Astrocyte (in vitro differentiated cells and primary cell): ENCODE data around the gene FGF2. TPM values are rescaled to one million over a fixed set of nuclear protein-coding genes. Genes with fewer than 3 reads are reported as not detected.

Experiments used
- DNase-seq: peaks from one replicate; pipeline ENCODE4 v3.0.0-alpha.2; 2010; ENCODE audit warnings: low read depth
- FAIRE-seq: peaks from 2 replicates; lab custom pipeline; 2011; peaks lifted over from hg19 to GRCh38; lab: Jason Lieb, UNC
- H2AFZ ChIP-seq: 2 replicates; pipeline ENCODE4 v1.6.0; 2012; ENCODE audit warnings: low read depth, low read length, inconsistent platforms
- H3K27ac ChIP-seq: 2 replicates; pipeline ENCODE4 v1.5.1; 2011; ENCODE audit warnings: low read depth, low read length, inconsistent platforms
- H3K27me3 ChIP-seq: 2 replicates; pipeline ENCODE4 v1.6.0; 2011; ENCODE audit warnings: low read length, inconsistent platforms; ENCODE audit not compliant: insufficient read depth
- H3K36me3 ChIP-seq: 2 replicates; pipeline ENCODE4 v1.5.1; 2011; ENCODE audit warnings: low read length, inconsistent platforms; ENCODE audit not compliant: insufficient read depth
- H3K4me1 ChIP-seq: 2 replicates; pipeline ENCODE4 v1.5.1; 2011; ENCODE audit warnings: low read length, inconsistent platforms; ENCODE audit not compliant: insufficient read depth
- H3K4me2 ChIP-seq: 2 replicates; pipeline ENCODE4 v1.6.0; 2012; ENCODE audit warnings: low read length, inconsistent platforms
- H3K4me3 ChIP-seq: 2 replicates; pipeline ENCODE4 v1.5.1; 2011; ENCODE audit warnings: low read depth, mild to moderate bottlenecking, low read length, inconsistent platforms; ENCODE audit not compliant: insufficient read depth
- H3K79me2 ChIP-seq: 2 replicates; pipeline ENCODE4 v1.6.0; 2012; ENCODE audit warnings: mild to moderate bottlenecking, low read length, inconsistent platforms; ENCODE audit not compliant: insufficient read depth
- H3K9ac ChIP-seq: 2 replicates; pipeline ENCODE4 v1.6.0; 2012; ENCODE audit warnings: mild to moderate bottlenecking, low read length, inconsistent platforms
- H3K9me3 ChIP-seq: 2 replicates; pipeline ENCODE4 v1.5.1; 2012; ENCODE audit warnings: low read depth, mild to moderate bottlenecking, low read length, inconsistent platforms; ENCODE audit not compliant: insufficient read depth
- H4K20me1 ChIP-seq: 2 replicates; pipeline ENCODE4 v1.6.0; 2012; ENCODE audit warnings: low read length, inconsistent platforms; ENCODE audit not compliant: insufficient read depth
- H3K27ac Mint-ChIP-seq: one replicate; pipeline ENCODE4 v1.8.0; 2021; ENCODE audit warnings: mild to moderate bottlenecking, mixed read lengths; ENCODE audit not compliant: unreplicated experiment
- H3K27me3 Mint-ChIP-seq: one replicate; pipeline ENCODE4 v1.8.0; 2021; ENCODE audit warnings: low read depth, mixed read lengths; ENCODE audit not compliant: unreplicated experiment
- H3K36me3 Mint-ChIP-seq: one replicate; pipeline ENCODE4 v1.8.0; 2021; ENCODE audit warnings: low read depth, mixed read lengths; ENCODE audit not compliant: unreplicated experiment
- H3K4me1 Mint-ChIP-seq: one replicate; pipeline ENCODE4 v1.8.0; 2021; ENCODE audit warnings: low read depth, mixed read lengths; ENCODE audit not compliant: unreplicated experiment
- H3K4me3 Mint-ChIP-seq: one replicate; pipeline ENCODE4 v1.8.0; 2021; ENCODE audit warnings: mild to moderate bottlenecking, moderate library complexity, mixed read lengths; ENCODE audit not compliant: unreplicated experiment
- H3K9me3 Mint-ChIP-seq: one replicate; pipeline ENCODE4 v1.8.0; 2021; ENCODE audit warnings: mild to moderate bottlenecking, mixed read lengths; ENCODE audit not compliant: unreplicated experiment
- EZH2 ChIP-seq: IDR thresholded peaks from 2 replicates; pipeline ENCODE4 v1.6.1; 2012; ENCODE audit warnings: mild to moderate bottlenecking, low read length, inconsistent platforms; ENCODE audit not compliant: insufficient read depth
- total RNA-seq: library from RNA; stranded (reverse); gene quantifications from 2 replicates; pipeline ENCODE4 v1.2.1, GENCODE V29; 2021
- TF ChIP-seq, protein P1 (sequence below): IDR thresholded peaks from 2 replicates; pipeline ENCODE4 v1.5.1; 2011; ENCODE audit warnings: low read depth, mild to moderate bottlenecking, inconsistent platforms, low read length, moderate library complexity; ENCODE audit not compliant: insufficient read depth

The FGF2 gene
- total RNA-seq, 1 donor from 2014 or later, result 38.4 TPM

DNA sequence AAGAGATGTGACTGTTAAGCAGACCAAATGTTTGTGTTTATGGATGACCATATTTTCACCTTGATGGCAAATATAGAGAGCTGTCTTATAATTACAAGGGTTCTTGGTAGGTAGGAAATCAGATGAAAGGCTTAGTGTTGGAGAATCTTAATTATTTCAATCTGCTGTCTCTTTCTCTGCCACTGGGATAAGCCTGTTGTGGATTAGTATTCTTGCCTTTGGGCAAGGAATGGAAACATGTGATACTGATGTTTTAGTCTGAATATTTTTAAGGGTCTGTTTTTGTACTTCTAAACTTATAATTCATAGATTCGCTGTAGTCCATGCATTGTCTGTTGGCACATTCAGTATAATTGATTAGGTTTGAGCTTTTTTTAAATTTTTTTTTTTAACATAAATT, 119.5 kb downstream of the FGF2 start:
- H3K27ac Mint-ChIP-seq, result no peak overlapping the region
- no peak overlapping the region for H3K4me3 ChIP-seq

More for the DNA sequence above, 119.5 kb downstream of the FGF2 start:
- no peaks in the 10 kb centered on the region for H3K27me3 ChIP-seq
- FAIRE-seq (no peak), DNase-seq (no peak)
- no peaks in the 10 kb centered on the region for H4K20me1 ChIP-seq
- no peaks in the 10 kb centered on the region for H3K4me1 ChIP-seq
- no peak overlapping the region for H3K4me3 Mint-ChIP-seq
- no peak overlapping the region for H3K9ac ChIP-seq
- H3K4me2 ChIP-seq, result no peak overlapping the region
- TF ChIP-seq, protein P1, sequence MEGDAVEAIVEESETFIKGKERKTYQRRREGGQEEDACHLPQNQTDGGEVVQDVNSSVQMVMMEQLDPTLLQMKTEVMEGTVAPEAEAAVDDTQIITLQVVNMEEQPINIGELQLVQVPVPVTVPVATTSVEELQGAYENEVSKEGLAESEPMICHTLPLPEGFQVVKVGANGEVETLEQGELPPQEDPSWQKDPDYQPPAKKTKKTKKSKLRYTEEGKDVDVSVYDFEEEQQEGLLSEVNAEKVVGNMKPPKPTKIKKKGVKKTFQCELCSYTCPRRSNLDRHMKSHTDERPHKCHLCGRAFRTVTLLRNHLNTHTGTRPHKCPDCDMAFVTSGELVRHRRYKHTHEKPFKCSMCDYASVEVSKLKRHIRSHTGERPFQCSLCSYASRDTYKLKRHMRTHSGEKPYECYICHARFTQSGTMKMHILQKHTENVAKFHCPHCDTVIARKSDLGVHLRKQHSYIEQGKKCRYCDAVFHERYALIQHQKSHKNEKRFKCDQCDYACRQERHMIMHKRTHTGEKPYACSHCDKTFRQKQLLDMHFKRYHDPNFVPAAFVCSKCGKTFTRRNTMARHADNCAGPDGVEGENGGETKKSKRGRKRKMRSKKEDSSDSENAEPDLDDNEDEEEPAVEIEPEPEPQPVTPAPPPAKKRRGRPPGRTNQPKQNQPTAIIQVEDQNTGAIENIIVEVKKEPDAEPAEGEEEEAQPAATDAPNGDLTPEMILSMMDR, result no peak
- no peak for TF ChIP-seq EZH2
- peaks cover 14% of the 10 kb centered on the region for H3K36me3 ChIP-seq
- H2AFZ ChIP-seq, result no peak overlapping the region
- peaks cover 11% of the 10 kb centered on the region for H3K36me3 Mint-ChIP-seq
- H3K79me2 ChIP-seq, result no peaks in the 10 kb centered on the region
- H3K4me1 Mint-ChIP-seq, result no peaks in the 10 kb centered on the region
- no peaks in the 10 kb centered on the region for H3K27me3 Mint-ChIP-seq
- no peak overlapping the region for H3K27ac ChIP-seq
- peaks cover 3% of the 10 kb centered on the region for H3K9me3 Mint-ChIP-seq
- no peaks in the 10 kb centered on the region for H3K9me3 ChIP-seq

Other genes with a start within 250 kb of the FGF2 start
- not detected in 2 replicates for gene IL21, start 205.8 kb upstream of the FGF2 start, total RNA-seq
- gene BBS12, start 94.1 kb upstream of the FGF2 start, total RNA-seq, result 4.5 and 4.7 TPM in 2 replicates
- 4.0 TPM in 2 replicates for gene NUDT6, start 95.8 kb downstream of the FGF2 start, total RNA-seq